NCI-H1048 (cell line): Measurements from ENCODE around the gene SEC14L3.

Source experiments
- DNase-seq: peaks from one replicate; lab custom pipeline; 2025; lab: John Stamatoyannopoulos, UW

The SEC14L3 gene

DNA sequence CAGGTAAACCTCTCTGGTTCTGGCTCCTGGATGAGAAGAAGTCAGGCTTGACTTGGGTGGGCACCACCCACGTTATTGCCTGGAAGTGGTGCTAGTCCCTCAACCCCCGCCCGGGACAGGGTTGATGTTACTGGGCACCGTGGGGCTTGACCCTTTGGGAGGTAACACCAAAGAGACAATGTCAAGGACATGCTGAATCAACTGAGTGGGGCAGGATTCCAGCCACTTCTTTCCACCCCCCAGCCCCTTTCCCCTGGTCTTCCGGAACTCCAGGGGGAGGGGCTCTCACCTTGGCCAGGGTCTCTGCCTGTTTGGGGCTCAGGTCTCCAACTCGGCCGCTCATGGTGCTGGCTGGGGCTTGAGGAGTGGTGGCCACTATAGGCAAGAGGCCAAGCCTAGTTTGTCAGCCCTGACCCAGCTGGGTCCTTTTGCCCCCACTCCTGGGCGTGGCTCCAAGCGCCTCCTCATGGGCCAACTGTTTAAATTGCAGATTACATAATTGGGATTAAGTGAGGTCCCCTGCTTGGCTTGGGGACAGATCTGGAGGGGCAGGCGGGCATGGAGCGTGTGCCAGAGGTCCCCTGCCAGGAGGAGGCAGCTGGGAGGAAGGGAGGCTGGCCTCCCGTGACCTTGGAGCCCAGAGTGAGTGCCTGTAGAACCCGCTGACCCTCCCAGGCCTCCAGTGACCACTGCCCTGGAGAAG lies at the start of gene SEC14L3:
TSS of gene SEC14L3 (minus strand) at position 402 of the 703 bp plus-strand sequence. CDS start at position 343, 59 bp downstream.
- no peak for DNase-seq

DNA sequence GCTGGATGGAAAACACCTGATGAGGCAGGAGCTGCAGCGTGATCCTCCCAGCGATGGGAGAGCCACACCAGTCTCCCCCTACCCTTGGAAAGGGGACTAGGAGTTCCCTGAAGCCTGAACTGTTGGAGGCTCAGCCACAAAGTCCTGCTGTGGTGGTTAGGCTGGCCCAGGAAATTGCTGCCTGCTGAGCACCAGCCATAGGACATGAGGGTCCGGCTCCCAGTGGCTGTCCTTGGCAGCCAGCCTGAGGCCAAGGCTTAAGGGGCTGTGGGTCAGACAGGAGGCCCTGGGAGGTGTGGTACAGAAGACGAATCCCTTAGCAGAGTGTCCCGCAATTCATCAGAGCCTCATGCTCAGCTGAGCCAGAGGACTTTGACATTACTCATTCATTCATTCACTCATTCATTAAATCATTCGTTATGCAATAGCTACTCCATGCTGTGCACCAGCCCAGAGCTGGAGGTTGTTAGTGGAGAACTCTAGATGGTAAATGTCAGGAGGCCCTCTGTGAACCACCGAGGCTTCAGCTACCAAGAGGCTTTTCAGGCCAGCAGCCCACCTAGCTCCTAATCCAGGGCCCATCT lies 48.1 kb upstream of the SEC14L3 start:
- no peak for DNase-seq

DNA sequence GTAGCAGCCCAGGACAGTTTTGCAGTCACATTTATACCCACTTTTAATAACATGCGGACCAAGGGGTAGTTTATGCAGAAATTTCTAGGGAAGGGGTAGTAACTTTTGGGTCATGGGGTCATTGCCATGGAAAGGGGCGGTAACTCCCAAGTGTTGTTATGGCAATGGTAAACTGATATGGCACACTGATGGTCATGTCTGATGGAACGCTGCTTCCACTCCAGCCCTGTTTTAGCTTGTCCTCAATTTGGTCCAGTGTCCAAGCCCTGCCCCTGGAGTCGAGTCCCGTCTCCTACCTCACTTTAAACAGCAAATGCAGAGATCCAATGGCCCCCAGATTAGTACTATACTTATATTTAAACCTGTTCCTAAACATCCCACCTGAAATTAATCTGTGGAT lies 44.9 kb upstream of the SEC14L3 start:
- DNase-seq: no peak

DNA sequence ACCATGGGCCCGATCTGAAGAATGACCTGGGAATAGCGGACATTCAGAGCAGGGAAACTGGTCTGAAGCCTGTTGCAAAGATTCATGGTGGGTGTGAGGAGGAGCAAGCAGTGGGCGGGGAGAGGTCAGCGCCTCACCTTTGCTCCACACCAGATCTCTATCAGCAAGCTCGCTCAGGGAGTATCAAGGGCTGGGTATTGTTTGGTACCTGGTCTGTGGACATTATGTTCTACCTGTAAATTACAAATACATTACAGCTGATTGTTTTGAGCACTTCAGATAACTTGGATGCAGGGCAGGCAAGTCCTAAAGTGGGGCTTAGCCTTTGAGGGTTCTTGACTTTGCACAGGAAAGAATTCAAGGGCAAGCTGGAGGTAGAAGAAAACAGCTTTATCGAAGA lies 44.5 kb upstream of the SEC14L3 start:
- DNase-seq: no peak

- no peak for DNase-seq
These were observed 42.4 kb upstream of the SEC14L3 start for GRCh38 chr22:30514252-30514651.

DNA sequence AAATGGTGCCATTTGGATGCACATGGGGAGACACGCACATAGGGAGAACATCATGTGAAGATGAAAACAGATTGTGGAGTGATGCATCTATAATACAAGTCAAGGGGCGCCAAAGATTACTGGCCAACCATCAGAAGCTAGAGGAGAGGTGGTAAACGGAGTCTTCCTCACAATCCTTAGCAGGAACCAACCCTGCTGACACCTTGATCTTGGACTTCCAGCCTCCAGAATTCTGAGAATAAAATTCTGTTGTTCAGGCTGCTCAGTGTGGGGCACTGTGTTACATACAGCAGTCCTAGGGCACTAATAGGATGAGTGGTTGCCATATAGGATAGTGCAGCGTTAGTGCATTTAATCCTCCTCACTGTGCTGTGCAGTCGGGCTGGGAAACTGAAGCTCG lies 41.6 kb upstream of the SEC14L3 start:
- no peak for DNase-seq

DNA sequence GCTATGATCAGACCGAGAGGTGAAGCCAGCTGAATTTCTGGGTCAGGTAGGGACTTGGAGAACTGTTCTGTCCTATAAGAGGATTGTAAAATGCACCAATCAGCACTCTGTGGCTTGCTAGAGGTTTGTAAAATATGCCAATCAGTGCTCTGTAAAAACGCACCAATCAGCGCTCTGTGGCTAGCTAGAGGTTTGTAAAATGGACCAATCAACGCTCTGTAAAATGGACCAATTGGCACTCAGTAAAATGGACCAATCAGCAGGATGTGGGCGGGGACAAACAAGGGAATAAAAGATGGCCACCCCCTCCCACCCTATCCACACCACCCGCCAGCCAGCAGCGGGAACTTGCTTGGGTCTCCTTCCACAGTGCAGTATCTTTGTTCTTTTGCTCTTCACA lies 40.1 kb upstream of the SEC14L3 start:
- DNase-seq: no peak

- no peak for DNase-seq
These were observed 39.3 kb upstream of the SEC14L3 start for GRCh38 chr22:30511109-30511508.

DNA sequence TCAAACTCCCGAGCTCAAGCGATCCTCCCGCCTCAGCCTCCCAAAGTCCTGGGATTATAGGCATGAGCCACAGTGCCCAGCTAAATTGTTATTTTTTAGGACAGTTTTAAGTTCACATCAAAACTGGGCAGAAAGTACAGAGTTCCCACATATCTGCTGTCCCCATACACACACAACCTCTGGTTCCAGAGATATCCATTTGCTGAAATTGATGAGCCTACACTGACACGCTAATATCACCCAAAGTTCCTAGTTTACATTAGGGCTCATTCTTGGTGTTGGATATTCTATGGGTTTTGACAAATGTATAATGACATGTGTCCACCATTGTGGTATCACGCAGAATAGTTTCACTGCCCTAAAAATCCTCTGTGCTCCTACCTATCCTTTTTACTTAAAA lies 36.4 kb upstream of the SEC14L3 start:
- DNase-seq: no peak

- no peak for DNase-seq
These were observed 35.9 kb upstream of the SEC14L3 start for GRCh38 chr22:30507670-30508069.

DNA sequence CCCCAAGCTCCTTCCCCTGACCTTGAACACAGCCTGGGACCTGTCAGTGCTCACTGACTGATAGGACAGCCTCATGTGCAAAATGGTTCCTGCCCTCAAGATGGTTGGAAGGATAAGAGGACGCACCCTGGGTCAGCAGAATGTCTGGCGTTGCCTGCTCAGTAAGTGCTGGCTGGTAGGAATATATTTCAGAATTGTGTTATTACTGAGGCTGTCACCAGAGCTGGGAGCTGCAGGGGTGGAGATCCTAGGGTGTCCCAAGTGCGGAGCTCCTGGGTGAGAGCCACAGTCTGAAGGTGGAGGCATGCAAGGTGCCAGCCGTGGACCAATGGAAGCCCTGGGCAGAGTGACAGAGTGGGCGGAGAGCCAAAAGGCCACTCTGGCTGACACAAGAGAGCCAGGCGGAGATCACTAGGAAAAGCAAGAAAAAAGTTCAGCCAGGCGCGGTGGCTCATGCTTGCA lies 34.7 kb upstream of the SEC14L3 start:
- DNase-seq: no peak

- DNase-seq: no peak
These were observed 31.7 kb upstream of the SEC14L3 start for GRCh38 chr22:30503551-30503950.

- no peak for DNase-seq
These were observed 31.1 kb upstream of the SEC14L3 start for GRCh38 chr22:30502911-30503310.

- DNase-seq: no peak
These were observed 30.3 kb upstream of the SEC14L3 start for GRCh38 chr22:30502153-30502552.

GRCh38 chr22:30500628-30501027 lies 28.8 kb upstream of the SEC14L3 start:
- no peak for DNase-seq

GRCh38 chr22:30497466-30498150 lies 25.8 kb upstream of the SEC14L3 start:
- no peak for DNase-seq

- no peak for DNase-seq
These were observed 23.4 kb upstream of the SEC14L3 start for GRCh38 chr22:30495041-30495784.

DNA sequence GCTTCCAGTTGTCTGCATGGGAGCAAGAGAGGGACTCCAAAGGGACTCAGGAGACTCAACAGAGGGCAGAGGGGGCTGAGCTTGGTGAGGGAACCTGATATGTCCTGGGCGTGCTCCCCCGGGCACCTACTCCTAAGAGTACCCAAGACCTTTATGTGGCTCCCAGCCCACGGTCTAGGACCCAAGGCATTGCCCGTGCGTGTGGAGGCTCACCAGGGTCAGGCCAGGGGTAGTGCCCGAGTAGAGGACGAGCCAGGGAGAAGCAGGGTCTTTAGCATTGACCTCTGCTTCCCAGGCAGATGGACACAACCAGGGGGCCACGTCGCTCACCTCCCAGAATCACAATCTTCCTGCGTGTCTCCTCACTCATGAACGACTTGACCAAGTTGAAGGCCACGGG lies 20.3 kb upstream of the SEC14L3 start:
- DNase-seq: no peak

- no peak for DNase-seq
These were observed 19.6 kb upstream of the SEC14L3 start for GRCh38 chr22:30491381-30491780.

DNA sequence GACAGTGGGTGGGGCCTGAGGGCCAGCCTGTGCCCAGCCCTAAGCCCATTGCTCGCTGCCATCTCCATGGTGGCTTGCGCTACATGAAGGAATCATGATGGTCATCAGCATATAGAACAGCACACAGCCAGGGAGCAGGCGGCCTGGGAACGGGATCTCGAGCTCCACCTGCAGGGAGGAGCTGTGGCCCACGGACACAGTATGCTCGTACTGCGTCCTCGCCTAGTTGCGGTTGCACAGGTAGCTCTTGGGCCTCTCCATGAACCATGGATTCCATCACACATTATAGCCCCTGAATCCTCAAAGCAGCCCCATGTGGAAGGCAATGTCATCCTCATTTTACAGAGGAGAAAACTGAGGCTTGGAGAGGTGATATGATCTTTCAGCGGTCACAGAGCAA lies 18.6 kb upstream of the SEC14L3 start:
- no peak for DNase-seq

DNA sequence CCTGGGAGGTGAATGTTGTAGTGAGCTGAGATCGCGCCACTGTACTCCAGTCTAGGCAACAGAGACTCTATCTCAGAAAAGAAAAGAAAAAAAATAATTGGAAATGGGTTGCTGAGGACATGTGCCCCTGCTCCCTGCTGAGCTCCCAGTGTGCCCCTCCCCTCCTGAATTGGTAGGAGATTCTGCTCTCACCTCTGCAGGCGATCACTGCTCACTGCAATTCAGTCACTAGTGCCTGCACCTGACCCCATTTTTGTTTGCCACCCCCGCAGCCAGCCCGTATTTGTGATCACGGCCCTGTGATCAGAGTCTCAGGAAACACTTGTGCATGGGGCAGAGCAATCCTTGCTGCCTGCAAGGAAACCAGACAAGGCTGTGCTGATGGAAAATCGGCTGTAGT lies 16.3 kb upstream of the SEC14L3 start:
- DNase-seq: no peak

GRCh38 chr22:30486661-30487115 lies 14.9 kb upstream of the SEC14L3 start:
- no peak for DNase-seq

DNA sequence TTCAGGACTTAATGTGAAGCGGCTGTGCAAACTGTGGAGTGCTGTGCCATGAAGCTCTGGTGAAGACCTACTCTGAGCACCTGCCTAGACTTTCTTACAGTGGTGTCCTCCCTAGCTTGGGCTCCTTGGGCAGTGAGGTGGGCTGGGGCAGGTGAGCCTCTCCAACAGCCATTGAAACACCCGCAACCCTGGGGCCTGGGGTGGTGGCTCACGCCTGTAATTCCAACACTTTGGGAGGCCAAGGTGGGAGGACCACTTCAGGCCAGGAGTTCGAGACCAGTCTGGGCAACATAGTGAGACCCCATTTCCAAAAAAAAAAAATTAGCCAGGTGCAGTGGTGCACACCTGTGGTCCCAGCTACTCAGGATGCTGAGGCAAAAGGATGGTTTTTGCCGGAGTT lies 14.3 kb upstream of the SEC14L3 start:
- no peak for DNase-seq
